GM13977 (cell line): Measurements from ENCODE around the gene ITPK1.

Source experiments
- DNase-seq: peaks from one replicate; pipeline ENCODE4 v3.0.0; 2012; ENCODE audit warnings: low spot score
- CTCF ChIP-seq: IDR thresholded peaks from 2 replicates; pipeline ENCODE4 v1.5.1; 2012; ENCODE audit warnings: mild to moderate bottlenecking, control low read depth; ENCODE audit not compliant: insufficient read depth; ENCODE audit errors: extremely low read depth, missing control alignments
- in situ Hi-C: fragments of 300-500 bp; cut with MboI; formaldehyde crosslinking; loops from one replicate; pipeline ENCODE4 v1.12.0; 2022; ENCODE audit warnings: low sequenced_read_pairs, low pct_unique_long_range_greater_than_20kb, mixed read lengths, inconsistent platforms; ENCODE audit not compliant: unreplicated experiment

Gene ITPK1

GRCh38 chr14:92964124-92965109, 151.3 kb downstream of the ITPK1 start:
- DNase-seq = no peak
- no peak for TF ChIP-seq CTCF
- in situ Hi-C loops = no loop called here

- no peak for TF ChIP-seq CTCF
- in situ Hi-C loops = no loop called here
- DNase-seq = no peak
These were observed 152.2 kb downstream of the ITPK1 start for GRCh38 chr14:92963301-92964123.

GRCh38 chr14:92962831-92963095, 153.0 kb downstream of the ITPK1 start:
- no peak for TF ChIP-seq CTCF
- DNase-seq = no peak
- in situ Hi-C loops = no loop called here

- in situ Hi-C loops = no loop called here
- DNase-seq = no peak
- TF ChIP-seq CTCF = no peak
These were observed 153.5 kb downstream of the ITPK1 start for GRCh38 chr14:92962031-92962830.

GRCh38 chr14:92961567-92961855, 154.2 kb downstream of the ITPK1 start:
- no peak for TF ChIP-seq CTCF
- no peak for DNase-seq
- in situ Hi-C loops = no loop called here

GRCh38 chr14:92960706-92961566, 154.8 kb downstream of the ITPK1 start:
- TF ChIP-seq CTCF = no peak
- no peak for DNase-seq
- in situ Hi-C loops = no loop called here
